Measurements from ENCODE around the gene ETAA1.

ETAA1 gene

DNA sequence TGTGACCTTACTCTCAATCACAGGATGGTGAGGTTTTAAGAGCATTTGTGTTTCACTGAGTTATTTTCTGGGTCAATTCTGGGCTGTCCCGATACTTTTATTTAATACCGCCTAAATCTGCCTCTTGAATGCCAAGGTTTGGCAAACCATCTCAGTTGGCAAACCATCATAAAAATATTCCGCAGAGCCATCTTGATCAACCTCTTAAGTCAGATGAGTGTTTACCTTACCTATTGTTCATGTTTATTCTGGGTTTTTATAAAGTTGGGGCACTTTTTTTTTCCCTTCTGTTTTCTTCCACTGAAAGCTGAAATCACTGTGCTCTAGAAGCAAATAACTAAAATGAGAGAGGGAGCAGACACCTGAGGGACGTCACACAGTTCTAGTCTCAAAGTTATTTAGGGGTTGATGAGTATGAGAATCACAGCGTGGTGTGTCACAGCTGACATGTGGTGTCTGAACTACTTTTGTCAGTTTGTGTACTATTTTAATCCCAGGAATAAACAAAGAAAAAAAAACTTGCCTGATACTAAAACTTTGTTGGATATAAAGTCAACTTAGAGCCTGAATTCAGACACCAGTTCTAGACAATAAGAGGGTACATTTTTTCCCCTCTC lies 48.6 kb downstream of the ETAA1 start:
- no peak for DNase-seq

DNA sequence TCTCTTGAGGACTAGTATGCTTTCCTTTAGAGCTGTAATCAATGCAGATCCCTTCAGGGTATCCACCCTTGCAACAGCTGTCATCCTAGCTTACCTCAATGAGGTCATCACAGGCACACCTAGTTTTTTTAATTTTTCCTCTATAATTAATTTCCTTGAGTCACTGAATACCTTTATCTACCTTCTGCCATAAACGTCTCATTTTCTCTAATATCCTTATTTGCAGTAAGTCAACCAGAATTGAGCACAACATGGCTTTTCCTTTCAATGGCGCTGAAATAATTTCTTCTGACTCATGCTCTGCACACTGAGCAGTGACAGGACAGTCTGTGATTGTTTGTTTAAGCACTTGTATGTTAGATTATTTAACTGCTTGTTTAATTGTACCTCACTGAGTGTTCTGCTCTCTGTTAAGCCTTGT lies 49.4 kb downstream of the ETAA1 start:
- DNase-seq = no peak

DNA sequence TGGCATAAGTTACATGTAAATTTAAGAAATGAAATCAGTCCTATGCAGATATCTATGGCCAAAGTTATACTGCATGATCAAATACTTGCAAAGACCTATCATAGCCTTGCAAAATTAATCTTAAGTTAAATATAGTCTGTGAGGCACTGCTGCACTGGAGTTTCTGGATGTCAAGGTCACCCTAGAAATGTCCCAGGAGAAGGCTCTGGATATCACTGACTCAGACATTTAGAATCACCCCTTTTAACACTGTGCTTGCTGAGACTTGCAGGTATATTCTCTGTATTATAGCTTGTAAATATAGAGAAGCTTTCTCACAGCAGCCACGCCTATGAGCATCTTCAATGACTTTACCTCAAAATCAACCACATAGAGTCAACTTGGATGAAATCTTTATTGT lies 51.5 kb downstream of the ETAA1 start:
- no peak for DNase-seq

DNA sequence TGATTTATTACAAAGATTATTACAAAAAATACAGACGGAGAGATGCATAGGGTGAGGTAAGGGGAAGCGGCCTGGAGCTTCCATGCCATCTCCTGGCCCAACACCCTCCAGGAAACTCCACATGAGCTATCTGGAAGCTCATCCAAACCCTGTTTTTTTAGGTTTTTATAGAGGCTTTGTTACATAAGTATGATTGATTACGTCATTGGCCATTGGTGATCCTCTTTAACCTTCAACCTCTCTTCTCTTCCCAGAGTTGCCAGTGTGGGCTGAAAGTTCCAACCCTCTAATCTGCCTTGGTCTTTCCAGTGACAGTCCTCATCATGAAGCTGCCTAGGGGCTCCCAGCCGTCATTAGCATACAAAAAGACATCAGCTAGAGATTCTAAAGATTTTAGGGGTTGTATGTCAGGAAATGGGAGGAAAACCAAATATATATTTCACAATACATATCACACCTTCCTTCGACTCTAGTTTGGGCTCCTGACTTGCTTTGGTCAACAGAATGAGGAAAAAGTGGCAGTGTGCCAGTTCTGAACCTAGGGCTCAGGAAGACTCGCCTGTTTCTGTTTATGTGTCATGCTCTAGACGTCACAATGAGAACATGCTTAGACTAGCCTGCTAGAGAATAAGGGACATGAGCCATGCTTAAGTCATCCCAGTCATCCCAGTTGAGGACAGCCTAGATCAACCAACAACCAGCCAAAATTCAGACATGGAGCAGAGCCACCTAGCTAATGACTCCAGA lies 54.1 kb downstream of the ETAA1 start:
- no peak for DNase-seq

DNA sequence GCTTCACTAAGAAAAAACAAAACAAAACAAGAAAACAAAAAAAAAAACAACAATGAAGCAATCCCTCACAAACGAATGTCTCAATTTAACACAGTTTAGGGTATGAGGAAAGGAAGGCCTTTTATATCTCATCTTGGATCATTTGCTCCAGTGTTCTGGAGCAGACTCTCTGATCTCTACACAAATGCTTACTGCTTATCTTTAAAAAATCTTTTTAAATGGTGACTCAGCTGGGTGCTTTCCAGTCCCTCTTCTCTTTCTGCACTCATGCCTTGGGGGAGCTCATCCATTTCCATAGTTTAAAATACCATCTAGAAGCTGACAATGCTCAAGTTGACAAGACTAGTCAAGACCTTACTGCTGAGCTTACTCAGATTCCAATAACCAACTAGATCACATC lies 56.2 kb downstream of the ETAA1 start:
- no peak for DNase-seq

DNA sequence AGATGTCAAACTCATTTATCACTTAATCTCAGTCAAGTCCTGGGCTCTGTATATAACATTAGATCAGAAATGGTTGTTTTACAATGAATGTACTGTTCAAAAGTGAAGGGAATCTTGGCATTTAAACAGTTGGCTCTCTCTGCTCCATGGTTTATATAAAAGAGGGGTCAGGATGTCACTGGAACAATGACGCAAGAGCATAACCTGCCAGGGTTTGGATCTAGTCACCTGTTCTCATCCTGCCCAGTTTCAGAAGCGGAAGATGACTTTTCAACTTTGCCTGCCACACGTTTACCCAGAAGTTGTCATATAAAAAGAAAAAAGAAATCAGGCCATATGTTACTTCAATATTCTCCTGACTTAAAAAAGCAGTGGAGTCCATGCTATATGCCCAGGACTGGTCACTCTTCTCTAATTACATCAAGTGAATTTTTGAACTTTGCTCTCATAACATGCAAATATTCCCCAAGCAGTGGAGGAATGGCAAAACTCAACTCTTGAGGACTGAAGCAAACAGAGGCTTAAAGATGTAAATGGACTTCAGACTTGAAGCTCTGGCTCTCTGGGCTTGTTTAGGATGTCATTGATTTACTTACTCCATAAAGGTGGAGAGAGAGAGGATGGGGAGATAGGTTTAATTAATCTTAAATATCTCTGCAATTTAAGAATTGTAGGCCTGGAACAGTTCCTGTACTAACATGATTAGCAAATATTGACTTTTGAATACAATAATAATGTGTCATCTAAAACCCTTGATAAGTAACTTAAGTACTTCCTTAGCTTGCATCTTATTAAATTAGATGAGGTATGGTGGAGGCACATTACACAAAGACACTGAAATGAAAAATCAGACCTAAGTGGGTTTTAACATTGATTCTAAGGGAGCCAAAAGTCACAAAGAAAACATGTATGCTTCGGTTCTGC lies 58.3 kb downstream of the ETAA1 start:
- DNase-seq = no peak

DNA sequence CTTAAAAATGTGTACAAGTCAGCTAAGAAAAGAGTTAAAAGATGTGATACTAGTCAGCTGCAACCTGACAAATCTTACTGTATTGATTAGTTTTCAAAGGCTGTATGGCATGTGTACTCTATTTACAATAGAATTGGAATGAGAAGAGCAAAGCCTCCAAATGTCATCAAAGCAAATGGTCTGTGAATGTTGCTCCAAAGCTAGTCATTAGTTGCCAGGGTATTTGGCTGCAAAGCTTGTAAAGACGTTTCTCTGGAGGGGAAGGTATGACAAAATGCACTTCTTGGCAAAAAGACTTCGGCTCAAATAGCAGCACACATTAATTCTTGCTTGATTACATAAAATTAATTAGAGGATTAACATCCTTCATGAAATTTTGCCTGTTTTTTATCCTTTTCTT lies 59.3 kb downstream of the ETAA1 start:
- DNase-seq = no peak

DNA sequence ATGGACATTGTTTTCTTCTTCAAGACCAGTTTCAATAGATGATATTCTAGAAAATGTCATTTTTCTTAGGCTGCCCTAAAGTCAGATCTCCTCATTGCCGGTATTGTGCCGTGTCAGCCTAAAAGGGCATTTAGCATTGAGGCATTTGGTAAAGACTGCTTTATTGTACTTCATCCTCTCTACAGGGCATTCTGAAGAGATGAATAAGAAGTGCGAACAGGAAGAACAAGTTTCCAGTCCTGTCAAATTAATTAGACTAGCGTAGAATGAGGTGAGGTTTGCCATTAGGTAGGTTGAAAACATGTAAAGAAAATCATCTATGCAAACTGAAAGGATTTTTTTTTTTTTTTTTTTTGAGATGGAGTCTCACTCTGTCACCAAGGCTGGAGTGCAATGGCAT lies 60.6 kb downstream of the ETAA1 start:
- DNase-seq = no peak

DNA sequence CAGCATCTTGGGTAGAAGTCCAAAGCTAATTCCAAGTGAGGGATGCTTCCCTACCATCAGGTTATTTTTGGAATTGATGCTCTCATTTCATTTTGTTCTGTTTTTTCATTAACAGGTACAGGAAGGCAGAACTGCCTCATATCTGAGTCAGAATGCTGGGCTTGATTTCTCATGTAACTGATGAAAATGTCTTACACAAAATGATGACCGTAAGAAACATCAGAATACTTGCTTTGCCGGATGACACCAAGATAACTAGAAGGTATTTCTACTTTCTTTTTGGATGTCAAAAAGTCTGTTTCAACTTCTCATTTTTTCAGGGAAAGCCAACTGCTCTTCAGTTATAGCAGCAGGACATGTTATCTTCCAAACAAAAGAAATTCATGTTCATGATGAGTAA lies 62.6 kb downstream of the ETAA1 start:
- no peak for DNase-seq
